Bronchial epithelial cell (primary cell): ENCODE results near the gene GLCE. TPM values are rescaled to one million over a fixed set of nuclear protein-coding genes. Genes with fewer than 3 reads are reported as not detected.

ENCODE experiments used
- DNase-seq: peaks from one replicate; pipeline ENCODE4 v3.0.0-alpha.2; 2010; ENCODE audit warnings: low read depth
- FAIRE-seq: peaks from 2 replicates; lab custom pipeline; 2011; peaks lifted over from hg19 to GRCh38; lab: Jason Lieb, UNC
- H3K27me3 ChIP-seq: 2 replicates; pipeline ENCODE4 v1.5.1; 2011; ENCODE audit warnings: low read length; ENCODE audit not compliant: control insufficient read depth, insufficient read depth
- H3K36me3 ChIP-seq: 2 replicates; pipeline ENCODE4 v1.5.1; 2011; ENCODE audit warnings: low read length; ENCODE audit not compliant: control insufficient read depth, insufficient read depth
- H3K4me3 ChIP-seq: 2 replicates; pipeline ENCODE4 v1.5.1; 2011; ENCODE audit warnings: mild to moderate bottlenecking, low read depth, low read length, control low read depth
- total RNA-seq: library from RNA; depleted of rRNA; stranded (reverse); fragments of >200 nt; gene quantifications from 2 replicates; pipeline ENCODE4 v1.2.1, GENCODE V29; 2014
- TF ChIP-seq, protein P1 (sequence below): IDR thresholded peaks from 2 replicates; pipeline ENCODE4 v1.5.1; 2011; ENCODE audit warnings: mild to moderate bottlenecking, moderate library complexity, low read length, control low read depth, inconsistent platforms; ENCODE audit not compliant: insufficient read depth, severe bottlenecking

GLCE gene
- total RNA-seq, 1 donor from 2014 or later: 46.3 TPM

DNA sequence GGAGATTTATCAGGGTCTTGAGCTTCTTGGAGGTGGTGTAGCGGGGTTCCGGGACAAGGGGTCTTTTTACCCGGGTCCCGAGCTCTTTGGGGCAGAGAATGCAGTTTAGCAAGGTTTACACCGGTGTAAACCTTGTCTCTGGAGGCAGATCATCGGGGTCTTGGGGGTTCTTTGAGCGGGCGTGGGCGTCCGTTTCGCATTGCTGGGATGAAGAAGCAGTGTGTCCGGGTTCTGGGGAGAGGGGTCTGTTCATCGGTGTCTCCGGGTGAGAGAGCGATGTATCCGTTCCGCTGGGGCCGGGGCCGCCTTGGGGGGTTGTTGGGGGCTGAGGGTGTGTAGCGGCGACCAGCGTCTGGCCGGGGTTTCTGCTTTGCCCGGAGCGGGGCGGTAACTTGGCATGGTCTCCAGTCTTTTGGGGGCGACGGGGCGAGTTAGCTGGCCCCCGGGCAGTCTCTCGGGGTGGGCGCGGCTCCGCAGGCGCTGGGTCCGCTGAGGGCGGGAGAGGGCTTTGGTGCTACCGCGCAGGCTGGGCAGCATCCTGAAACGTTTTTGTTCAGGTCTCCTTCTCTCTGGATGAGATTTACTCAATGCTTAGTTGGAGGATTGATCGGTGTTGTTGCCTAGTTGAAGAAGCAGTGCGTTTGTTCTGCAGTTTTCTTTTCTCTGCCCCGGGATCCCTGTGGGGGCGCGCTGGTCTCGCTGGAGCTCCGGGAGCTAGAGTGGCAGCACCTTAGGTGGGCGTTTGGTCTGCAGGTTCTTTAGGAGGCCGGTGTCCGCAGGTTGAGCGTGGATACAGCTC is 843 bp downstream of the GLCE start:
- TF ChIP-seq, protein P1, sequence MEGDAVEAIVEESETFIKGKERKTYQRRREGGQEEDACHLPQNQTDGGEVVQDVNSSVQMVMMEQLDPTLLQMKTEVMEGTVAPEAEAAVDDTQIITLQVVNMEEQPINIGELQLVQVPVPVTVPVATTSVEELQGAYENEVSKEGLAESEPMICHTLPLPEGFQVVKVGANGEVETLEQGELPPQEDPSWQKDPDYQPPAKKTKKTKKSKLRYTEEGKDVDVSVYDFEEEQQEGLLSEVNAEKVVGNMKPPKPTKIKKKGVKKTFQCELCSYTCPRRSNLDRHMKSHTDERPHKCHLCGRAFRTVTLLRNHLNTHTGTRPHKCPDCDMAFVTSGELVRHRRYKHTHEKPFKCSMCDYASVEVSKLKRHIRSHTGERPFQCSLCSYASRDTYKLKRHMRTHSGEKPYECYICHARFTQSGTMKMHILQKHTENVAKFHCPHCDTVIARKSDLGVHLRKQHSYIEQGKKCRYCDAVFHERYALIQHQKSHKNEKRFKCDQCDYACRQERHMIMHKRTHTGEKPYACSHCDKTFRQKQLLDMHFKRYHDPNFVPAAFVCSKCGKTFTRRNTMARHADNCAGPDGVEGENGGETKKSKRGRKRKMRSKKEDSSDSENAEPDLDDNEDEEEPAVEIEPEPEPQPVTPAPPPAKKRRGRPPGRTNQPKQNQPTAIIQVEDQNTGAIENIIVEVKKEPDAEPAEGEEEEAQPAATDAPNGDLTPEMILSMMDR: peak; percentile 8
- no peaks in the 10 kb centered on the region for H3K36me3 ChIP-seq
- FAIRE-seq: no peak

DNA sequence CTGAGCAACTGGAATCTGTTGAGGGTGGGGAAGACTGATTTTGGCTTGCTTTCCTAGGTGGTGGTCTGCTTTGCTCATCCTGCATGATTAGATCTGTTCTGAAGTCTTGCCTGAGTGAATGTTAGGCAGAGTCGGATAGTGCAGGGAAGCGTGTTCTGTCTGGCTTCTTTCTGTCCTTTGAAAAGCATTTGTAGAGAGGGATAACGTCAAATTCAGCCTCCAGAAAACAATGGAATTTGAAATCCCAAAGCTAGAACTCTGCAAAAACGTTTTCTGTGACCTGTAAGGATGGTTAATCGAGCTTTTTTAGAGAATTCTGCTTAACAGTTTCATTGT is 1.4 kb downstream of the GLCE start:
- FAIRE-seq (no peak), DNase-seq (no peak)
- H3K36me3 ChIP-seq: no peaks in the 10 kb centered on the region
- TF ChIP-seq, protein P1: no peak
- H3K27me3 ChIP-seq: no peaks in the 10 kb centered on the region
- H3K4me3 ChIP-seq: peak overlapping the region; percentile 74

More for the DNA sequence above, 843 bp downstream of the GLCE start:
- H3K27me3 ChIP-seq: no peaks in the 10 kb centered on the region
- peak; percentile 11 for DNase-seq
- H3K4me3 ChIP-seq: peak overlapping the region; percentile 74

DNA sequence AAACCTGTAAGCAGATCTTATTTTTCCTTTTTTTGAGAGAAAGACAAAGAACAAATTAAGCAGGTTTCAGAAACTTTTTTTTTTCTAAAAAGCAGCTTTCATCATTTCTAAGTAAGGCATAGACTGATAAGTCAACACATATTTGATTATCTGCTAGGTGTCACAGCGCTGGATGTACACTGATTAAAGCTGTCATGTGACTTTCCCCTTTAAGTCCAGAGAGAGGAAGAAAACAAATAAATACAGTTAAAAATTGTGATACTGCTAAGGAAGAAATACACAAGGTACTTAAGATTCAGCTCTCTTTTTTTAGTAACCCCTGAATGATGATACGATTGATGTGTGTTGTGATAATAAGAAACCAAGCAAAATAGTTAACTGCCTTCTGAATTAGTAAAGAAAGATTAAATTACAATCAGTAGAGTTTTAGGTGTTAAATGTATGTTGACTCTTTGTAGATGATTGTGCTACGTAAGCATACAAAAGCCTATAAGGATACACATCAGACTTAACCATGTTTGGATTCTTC is 2.8 kb downstream of the GLCE start:
- Histone ChIP-seq H3K4me3 (no peak overlapping the region), H3K36me3 (no peaks in the 10 kb centered on the region), H3K27me3 (no peaks in the 10 kb centered on the region)
- DNase-seq (no peak), FAIRE-seq (no peak)
- TF ChIP-seq, protein P1: no peak

DNA sequence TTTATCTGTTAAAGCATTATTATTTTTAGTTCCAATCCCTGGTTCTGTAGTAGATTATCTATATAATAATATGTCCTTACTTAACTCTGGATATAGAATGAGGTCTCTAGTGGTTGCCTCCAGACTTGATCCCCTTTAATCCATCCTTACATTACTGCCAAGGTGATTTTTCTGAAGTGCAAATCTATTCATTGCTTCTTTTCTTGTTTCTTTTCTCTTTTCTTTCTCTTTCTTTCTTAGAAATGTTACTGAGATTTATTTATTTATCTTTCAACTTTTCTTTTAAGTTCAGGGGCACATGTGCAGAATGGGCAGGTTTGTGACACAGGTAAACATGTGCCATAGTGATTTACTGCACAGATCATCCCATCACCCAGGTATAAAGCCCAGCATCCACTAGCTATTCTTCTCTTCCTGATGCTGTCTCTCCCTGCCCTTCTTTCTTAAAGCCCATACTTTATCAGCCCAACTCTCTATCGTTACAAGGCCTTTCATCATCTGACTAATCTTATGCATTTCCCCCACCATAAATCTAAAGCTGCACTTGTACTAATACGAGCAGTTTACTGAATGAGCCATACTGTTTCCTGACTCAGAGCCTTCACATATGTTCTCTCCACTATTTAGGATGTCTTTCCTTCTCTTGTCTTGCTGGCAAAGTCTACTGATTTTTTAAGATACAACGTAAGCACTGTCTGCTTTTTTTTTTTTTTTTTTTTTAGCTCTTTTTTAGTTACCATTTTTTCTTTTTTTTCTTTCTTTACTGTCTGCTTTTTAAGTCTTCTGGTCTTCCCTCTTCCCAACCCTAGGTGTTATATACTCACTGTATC is 4.6 kb downstream of the GLCE start:
- DNase-seq (peak; percentile 67), FAIRE-seq (no peak)
- Histone ChIP-seq H3K36me3 (no peaks in the 10 kb centered on the region), H3K27me3 (no peaks in the 10 kb centered on the region), H3K4me3 (no peak overlapping the region)
- TF ChIP-seq, protein P1: no peak

DNA sequence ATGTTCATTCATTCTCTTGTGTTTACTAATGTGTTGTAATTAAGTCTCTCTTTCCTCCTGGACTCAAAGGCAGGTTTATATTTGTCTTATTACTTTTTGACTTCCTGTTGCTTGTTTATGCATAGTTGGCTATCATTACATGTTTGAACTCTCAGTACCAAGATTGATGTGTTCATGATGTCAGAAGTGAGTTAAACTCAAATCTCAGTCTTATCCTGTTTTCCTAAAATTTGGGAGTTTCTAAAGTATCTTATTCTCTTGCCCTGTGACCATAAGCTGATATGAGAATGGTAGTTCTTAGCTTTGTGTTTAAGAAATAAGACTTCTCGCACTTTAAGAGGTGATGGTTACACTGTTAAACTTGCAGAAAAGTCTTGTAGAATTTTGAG is 5.2 kb downstream of the GLCE start:
- no peak for FAIRE-seq
- Histone ChIP-seq H3K36me3 (no peaks in the 10 kb centered on the region), H3K27me3 (no peaks in the 10 kb centered on the region), H3K4me3 (no peak overlapping the region)
- TF ChIP-seq, protein P1: no peak
- peak; percentile 55 for DNase-seq
